GM21526 (cell line): ENCODE results near the gene CREM.
"Not testable (repeated sequence)": the region's sequence is repeated elsewhere in the genome, so short reads cannot be mapped to it uniquely, and the experiment has no call there.

Experiments used
- ATAC-seq: cut with Tn5 transposase; IDR thresholded peaks from one replicate; pipeline ENCODE4 v1.9.1; 2021; ENCODE audit warnings: moderate library complexity; ENCODE audit not compliant: unreplicated experiment, low FRiP score

The CREM gene

DNA sequence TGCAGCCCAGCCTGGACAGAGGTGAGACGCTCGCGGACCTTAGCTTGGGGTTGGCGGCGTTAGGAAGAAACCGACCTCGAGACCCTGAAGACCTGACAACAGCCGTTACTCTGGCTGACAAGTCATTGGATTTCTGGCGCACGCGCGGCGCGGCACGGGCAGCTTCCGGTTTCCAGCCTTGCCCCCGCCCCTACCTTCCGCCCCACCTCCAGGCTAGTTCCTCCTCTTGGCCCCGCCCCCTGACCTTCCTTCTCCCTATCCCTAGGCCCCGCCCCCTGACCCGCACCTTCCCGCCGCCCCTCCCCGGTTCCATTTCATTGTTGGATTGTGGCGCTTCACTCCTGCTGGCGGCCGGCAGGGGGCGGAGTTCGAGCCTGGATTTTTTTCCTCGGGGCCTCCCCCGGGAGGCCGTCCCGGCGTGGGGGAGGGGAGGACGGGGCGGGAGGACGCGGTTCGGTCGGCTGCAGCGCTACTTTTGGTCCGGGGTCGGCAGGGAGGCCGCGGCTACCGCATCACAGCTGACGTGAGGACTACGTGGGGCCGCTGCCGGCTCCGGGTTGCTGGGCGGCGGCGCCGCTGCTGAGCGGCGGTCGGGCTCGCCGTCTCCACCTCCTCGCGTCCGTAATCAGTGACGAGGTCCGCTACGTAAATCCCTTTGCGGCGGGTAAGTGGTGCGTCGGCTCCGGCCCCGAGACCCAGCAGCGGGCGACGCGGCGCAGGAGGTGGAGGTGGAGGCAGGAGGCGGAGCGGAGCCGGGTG lies at the start of gene CREM:
CREM (plus strand) TSS at position 317 of the 759 bp plus-strand sequence. CDS start 10,990 bp downstream, outside the sequence.
- ATAC-seq: peak; percentile 76

DNA sequence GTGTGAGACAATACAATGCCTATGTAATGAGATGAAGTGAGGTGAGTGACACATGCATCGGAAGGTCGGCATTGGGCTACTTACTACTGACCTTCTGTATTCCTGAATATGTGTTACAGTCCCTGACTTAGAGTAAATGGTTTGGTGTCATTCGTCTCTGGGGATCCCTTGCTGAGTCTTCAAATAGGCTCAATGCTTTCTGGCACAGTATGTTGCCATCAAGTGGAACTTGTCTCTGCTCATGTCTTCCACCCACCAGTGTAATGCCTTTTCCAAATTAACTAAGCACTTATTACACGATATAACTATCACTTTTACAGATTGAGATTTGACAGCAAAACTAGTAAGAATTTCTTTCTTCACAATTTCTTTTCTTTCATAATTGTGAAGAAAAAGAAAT lies 47.4 kb upstream of the CREM start:
- ATAC-seq: no peak

GRCh38 chr10:35079763-35080162 lies 46.9 kb upstream of the CREM start:
- ATAC-seq: no peak

- not testable (repeated sequence) for ATAC-seq
Observed at GRCh38 chr10:35080261-35080660, 46.4 kb upstream of the CREM start.

GRCh38 chr10:35083242-35083641 lies 43.4 kb upstream of the CREM start:
- no peak for ATAC-seq

DNA sequence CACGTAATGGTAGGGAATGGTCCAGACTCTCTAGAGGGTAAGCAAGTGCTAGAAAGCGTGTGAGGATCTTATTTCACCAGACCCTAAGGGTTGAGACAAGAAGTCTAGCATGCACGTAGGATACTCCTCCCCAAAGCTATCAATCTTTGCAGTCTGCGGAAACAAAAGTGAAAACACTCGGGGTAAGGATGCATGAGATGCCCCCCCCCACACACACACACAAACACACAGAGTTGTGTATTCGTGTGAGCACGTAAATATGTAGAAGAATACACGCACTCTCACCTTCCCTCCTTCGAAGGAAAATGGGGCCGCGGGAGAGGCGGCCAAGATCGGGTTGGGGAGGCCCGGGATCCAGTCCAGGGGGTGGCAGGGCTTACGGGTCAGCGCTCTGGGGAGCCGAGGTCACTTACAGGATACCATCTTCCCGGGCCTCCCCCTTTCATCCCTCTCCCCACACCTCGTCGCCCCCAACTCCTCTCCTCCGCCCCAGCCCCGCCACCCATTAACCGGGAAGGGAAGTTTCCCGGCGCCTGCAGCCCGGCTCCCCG lies 37.0 kb upstream of the CREM start:
- ATAC-seq: peak; percentile 28

- peak; percentile 95 for ATAC-seq
Observed at GRCh38 chr10:35090162-35090954, 36.3 kb upstream of the CREM start, which contains the start of gene CUL2. Gene CUL2, minus strand, starts transcription at chr10:35090341. Its CDS starts 19,024 bp downstream, at chr10:35071317.

- ATAC-seq: no peak
Observed at GRCh38 chr10:35091994-35092790, 34.5 kb upstream of the CREM start.

DNA sequence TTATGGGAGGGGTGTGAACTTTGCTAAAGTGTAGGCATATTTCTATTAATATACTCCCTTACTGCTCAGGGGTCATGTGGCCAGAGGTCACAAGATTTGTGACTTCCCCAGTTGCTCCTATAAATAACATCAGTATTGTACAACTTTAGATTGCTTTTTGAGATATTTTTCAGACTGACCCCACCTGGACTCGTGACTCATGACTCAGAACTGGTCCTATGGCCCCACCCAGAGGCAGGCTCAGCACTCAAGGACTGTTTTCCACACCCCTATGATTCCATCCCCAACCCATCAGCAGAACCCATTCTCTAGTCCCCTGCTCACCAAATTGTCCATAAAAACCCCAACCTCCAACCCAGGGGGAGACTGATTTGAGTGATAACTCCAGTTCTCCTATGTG lies 33.8 kb upstream of the CREM start:
- ATAC-seq: no peak

DNA sequence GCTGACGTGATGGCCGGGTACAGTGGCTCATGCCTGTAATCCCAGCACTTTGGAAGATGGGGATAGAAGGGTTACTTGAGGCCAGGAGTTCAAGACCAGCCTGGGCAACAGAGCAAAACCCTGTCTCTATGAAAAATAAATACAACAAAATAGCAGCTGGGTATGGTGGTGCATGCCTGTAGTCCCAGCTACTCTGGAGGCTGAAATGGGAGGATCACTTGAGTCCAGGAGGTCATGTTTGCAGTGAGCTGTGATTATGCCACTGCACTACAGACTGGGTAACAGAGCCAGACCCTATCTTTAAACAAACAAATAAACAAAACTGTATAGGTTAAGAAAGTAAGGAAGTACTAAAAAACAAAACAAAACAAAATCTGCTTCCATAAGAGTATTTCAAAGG lies 30.3 kb upstream of the CREM start:
- no peak for ATAC-seq

DNA sequence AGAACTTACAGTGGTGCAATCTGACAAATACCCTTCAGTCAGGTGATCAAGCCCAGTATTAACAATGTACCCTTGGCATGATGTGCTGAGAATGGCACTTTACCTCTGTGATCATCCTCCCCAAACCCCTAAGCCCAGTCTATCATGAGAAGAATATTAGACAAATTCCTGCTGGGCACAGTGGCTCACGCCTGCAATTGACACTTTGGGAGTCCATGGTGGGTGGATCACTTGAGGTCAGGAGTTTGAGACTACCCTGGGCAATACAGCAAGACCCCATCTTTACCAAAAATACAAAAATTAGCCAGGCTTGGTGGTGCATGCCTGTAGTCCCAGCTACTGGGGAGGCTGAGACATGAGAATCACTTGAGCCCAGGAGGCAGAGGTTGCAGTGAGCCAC lies 29.1 kb upstream of the CREM start:
- ATAC-seq: no peak

DNA sequence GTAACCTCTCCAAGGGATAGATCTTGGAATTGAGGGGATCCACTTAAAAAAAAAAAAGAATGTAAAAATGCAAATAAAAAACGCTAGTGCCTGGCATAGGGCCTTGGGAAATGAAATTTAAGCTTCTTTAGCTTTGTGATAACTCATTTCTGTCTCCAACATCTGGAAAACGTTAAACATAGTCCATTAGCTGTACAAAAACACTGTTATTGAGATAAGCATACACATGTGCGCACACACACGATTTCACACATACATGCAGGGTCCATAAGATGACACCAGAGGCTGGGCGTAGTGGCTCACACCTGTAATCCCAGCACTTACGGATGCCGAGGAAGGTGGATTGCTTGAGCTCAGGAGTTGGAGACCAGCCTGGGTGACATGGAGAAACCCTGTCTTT lies 22.8 kb upstream of the CREM start:
- no peak for ATAC-seq

DNA sequence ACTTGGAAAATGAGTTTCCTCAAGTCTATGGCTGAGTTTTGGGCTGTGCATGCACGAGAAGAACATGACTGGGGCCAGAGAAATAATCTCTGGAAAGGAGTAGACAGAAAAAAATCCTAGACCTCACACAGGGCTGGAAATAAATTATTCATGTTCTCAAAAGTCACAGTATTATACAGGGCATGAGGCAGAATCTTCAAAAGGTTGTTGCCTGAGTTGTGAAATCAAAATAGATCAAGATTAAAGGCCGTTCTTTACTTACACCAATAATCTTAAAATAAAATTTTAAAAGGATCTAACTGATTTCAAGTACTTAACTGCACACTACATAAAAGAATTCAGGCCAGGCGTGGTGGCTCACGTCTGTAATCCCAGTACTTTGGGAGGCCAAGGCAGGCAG lies 14.1 kb upstream of the CREM start:
- no peak for ATAC-seq

GRCh38 chr10:35119378-35119777 lies 7.3 kb upstream of the CREM start:
- no peak for ATAC-seq

DNA sequence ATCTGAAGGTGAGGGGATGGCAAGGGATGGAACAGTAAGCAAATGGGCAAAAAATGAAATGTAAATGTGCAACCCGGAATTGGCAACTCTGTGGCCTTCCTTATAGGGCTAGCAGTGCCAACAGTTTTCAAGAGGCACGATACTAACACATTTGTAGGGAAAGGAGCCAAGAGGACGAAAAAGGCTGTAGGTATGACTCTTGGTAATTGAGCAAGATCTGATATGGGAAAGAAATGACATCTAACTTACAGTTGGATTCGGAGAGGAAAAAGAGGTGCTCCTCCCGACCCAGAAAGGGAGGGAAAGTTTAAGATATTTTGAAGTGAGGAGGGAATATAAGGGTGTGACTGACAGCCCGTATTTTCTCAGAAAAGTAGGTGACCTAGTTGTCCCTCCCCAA lies 2.1 kb upstream of the CREM start:
- ATAC-seq: no peak

DNA sequence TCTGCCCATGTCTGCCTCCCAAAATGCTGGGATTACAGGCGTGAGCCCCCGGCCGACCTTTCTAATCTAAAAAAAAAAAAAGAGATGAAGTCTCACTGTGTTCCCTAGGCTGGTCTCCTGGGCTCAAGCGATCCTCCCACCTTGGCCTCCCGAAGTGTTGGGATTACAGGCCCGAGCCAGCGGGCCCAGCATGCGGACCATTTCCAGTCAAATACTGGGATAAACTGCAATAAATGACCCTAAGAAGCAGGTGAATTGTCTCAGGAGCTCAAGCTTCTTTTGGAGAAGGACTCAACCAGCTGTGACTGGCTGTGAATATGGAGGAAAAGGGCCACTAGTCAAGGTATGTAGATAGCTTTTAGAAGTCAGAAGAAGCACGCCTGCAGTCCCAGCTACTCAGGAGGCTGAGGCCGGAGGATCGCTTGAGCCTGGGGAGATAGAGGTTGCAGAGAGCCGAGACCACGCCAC lies 550 bp upstream of the CREM start:
- ATAC-seq: peak; percentile 9

DNA sequence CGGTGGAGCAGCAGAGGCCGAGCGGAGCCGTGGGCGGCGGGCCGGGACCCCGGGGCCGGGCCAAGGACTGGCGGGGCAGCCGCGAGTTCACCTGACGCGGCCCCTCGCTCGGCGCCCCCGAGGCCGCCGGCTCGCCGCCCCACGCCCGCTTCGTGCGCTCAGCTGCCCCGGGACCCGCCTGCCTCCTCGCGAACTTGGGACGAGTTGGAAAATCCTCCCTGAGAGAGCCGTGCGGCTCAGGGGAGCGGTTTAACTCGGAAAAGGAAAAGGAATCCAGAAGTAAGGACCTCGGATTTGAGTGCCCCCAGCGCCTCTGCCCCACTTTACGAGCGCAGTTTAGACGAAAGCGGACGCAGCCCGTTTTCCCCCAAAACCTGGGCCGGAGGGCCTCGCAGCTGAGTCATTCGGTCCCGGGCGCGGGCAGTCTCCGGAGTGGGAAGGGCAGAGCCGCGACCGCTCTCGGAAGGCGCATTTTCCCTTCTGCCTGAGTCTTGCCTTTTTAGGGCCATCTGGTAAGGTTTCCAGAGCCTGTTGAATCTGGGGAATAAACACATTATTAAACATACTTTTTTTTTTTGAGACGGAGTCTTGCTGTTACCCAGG lies 744 bp downstream of the CREM start:
- ATAC-seq: no peak

GRCh38 chr10:35129185-35129674 lies 2.6 kb downstream of the CREM start:
- no peak for ATAC-seq

DNA sequence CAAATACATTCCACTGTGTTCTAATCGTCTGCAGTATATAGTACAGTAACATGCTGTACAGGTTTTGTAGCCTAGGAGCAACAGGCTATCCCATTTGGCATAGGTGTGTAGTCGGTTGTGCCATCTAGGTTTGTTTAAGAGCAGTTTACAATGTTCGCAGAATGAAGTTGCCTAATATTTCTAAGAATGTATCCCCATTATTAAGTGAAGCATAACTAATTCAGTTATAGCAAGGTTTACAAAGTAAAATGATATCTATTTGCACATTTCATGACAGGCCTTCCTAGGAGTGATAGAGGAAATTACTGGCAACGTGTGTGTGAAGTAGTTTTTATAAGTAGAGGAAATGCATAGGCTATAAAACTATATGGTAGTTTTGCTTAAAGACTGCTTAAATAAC lies 4.0 kb downstream of the CREM start:
- no peak for ATAC-seq

DNA sequence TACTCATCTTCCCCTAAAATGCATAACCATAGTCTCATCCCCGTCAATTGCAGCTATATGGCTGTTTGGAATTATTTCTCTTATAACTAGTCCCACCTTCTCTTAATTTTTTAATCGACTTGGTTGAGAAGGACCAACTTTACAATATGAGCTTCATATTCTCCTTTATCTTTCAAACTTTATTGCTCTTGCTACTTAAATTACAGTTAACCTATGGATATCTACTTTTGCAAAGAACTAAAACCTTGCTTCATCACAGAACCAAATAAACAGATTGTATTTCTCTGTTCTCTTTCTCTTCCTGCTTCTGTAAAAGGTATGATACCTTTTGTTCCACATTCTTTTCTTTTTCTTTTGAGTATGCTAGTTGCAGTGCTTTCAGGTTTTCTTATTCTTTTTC lies 6.1 kb downstream of the CREM start:
- no peak for ATAC-seq
